Measurements from ENCODE around the gene ZSCAN18.

Gene ZSCAN18

DNA sequence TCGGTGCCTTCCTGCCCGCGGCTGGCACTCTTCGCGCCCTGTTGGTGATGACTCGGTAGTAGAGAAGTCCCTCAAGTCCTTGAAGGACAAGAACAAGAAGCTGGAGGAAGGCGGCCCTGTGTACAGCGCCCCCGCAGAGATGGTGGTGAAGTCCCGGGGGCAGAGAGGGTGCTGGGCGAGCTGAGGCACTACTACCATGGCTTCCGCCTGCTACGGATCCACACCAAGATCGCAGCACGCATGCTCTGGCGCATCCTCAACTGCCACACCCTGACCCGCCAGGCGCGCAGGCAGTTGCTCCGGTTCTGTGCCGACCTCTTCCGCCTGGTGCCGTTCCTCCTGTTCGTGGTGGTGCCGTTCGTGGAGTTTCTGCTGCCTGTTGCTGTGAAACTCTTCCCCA, 53.1 kb downstream of the ZSCAN18 start:
- DNase-seq (ENCODE audit: low spot score), result no peak

DNA sequence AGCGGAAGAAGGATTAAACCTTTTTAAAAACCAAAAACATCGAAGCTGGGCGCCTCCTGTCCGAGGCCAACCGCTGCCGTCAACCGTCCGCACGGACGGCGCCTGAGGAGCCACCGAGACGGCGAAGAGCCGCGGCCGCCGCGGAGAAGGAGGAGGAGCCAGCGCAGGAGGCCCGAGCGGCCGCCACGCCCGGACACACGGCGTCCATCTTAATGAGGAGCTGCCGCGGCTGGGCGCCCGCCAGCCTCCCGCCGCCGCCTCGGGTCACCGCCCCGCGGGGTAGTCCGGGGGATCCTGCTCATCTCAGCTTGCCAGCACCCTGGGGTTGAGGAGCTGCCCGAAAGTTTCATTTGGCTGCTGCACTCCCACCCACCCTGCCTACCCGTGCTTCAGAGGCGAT, 53.6 kb downstream of the ZSCAN18 start:
- DNase-seq (ENCODE audit: low spot score), result no peak

DNA sequence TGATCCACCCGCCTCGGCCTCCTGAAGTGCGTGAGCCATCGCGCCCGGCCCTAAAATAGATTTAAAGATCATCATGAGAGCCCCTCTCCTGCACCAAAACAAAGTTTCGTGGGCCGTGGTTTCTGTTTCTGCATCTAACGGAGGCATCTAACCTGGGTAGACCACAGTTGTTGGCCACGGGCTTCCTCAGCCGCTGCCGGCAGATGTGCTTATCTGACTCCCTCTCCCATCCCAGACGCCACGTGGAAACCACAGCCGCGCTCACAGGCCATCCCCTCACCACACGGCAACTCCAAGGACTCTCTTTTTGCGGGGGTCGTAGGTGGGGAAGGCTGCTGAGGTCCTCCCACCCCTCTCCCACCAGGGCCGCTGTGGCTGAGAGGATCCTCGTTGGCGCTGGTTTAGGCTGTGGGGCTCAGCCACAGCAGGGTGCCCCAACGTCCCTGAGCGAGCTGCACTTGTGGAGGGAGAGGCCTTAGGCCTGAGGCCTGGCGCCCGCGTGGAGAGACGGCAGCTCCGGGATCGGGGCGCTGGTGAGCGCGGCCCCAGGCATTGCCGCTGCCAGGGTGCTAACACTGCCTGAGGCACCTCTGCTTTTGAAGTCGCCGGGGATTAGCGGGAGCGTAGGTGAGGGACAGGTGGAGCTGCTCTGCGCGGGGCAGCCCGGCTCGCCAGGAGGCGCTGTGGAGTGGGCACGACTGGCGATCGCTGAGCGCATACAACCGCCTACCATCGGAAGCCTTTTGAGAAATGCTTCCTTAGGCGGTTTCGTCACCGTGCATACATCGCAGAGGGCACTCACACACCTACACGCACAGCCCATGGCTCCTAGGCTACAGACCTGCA, 55.3 kb downstream of the ZSCAN18 start:
- no peak for DNase-seq (ENCODE audit: low spot score)

DNA sequence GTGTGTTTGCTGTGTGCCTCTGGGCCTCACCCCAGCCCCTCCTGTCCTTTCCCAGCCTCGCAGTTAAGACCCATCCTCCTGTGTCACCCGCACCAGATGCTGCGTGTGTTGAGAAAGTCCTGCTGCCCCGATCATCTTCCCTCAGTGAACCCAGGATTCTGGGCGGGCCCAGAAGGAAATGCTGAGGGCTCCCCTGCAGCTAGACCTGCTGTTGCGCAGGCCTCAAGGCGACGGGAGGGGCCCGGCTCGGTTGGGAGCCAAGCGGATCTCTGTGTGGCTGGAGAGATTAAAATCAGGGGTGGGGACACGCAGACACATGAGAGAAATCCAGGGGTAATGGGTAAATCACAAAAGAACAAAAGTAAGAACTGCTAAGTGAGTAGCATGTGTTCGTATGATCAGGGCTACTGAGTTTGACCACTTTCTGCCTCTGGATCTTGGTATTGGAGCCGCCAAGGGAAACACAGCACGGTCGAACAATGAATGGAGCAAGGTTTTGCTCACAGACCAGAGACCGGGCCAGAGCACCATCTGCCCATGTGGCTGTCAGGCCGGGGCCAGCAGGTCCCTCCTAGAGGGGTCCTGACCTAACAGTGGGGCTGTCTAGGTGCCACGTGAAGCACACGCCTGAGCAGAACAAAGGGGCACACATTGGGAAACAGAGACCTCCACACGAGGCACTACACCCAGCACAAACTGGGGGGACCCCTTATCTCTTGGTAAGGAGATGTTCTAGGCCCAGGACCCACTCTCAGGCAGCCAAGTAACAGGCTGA, 57.1 kb downstream of the ZSCAN18 start:
- DNase-seq (ENCODE audit: low spot score), result no peak

DNA sequence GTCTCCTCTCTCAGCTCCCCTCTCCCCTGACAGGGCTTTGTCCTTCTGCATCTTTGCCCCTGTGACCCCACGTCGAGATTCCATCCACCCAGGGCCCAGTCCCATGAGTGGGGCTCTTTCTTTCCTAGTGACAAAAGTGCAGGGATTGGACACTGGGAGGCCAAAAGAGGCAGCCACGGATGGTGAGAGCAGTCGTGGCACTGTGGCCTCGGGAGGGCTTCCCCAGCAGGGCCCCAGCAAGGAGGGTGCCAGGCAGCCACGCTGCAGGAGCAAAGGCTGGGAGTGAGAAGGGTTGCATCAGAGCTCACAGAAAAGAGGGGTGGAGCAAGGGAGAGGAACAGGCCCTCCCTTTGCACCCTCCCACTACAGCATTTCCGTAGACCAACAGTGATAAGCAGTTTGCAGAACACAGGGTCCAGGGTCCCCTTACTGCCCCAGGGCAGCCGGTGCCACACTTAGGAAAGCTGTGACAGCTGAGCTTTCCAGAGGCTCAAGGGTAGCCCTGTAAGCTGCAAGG, 59.3 kb downstream of the ZSCAN18 start:
- no peak for DNase-seq (ENCODE audit: low spot score)

DNA sequence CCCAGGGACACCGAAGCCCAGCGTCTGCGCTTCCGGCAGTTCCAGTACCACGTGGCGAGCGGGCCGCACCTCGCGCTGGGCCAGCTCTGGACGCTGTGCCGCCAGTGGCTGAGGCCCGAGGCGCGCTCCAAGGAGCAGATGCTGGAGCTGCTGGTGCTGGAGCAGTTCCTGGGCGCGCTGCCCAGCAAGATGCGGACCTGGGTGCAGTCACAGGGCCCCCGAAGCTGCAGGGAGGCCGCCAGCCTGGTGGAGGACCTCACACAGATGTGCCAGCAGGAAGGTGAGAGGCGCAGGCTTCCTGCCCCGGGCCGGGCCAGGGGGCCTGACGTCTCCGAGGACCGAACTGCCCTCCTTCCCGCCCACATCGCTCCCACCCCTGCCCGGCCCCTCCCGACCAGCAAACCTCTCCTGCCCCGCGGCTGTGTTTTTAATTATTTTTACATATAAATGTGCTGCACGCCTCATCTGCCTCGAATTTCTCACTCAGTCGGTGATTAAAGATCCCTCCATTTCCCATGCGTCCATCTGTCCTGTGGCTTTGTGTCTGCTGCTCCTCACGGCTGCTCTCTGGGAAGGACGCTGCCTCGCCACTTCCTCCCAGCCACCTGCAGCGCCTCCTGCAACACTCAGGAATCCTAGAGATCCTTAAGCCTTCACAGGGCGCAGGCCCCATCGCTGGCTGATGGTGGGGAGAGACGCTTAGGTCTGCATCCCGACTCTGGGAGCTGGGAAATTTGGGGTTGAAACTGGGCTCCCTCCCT, 59.9 kb downstream of the ZSCAN18 start:
- no peak for DNase-seq (ENCODE audit: low spot score)

DNA sequence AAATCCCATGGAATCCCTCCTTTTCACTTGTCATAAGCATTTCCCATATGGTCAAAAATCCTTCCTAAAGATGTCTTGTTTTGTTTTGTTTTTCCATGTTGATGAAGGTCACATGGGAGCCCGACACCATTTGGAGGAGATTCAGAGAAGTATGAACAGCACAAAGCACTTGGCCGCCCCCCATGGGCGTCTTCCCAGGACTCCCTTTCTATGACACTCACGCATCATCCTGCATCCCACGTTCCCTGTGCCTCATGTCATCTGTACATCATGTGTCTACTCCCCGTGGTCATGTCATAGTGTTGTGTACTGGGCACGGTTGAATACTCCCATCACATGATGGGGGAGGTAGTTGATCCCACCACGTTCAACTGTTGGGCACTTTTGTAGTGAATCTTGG, 62.2 kb downstream of the ZSCAN18 start:
- DNase-seq (ENCODE audit: low spot score), result no peak

DNA sequence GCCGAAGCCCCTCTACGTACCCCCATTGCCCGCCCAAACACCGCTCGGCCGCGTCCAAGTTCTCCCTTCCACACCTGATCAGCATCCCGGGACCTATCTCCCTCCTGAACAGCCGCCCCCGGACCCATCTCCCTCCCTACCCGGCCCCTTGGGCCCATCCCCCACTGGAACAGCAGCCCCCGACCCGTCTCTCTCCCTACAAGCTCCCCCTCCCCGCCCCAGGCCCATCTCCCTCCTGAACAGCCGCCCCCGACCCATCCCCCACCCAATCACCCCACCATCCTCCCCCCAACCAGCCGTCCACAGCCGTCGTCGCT, 63.6 kb downstream of the ZSCAN18 start:
- DNase-seq (ENCODE audit: low spot score), result no peak
